NCI-H2081 treated with DMSO at 0.1 percent for 48 hours (cell line): ENCODE results near the gene MEAK7.

Experiments
- DNase-seq: peaks from one replicate; lab custom pipeline; 2025; lab: John Stamatoyannopoulos, UW

MEAK7 gene, protein sequence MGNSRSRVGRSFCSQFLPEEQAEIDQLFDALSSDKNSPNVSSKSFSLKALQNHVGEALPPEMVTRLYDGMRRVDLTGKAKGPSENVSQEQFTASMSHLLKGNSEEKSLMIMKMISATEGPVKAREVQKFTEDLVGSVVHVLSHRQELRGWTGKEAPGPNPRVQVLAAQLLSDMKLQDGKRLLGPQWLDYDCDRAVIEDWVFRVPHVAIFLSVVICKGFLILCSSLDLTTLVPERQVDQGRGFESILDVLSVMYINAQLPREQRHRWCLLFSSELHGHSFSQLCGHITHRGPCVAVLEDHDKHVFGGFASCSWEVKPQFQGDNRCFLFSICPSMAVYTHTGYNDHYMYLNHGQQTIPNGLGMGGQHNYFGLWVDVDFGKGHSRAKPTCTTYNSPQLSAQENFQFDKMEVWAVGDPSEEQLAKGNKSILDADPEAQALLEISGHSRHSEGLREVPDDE

DNA sequence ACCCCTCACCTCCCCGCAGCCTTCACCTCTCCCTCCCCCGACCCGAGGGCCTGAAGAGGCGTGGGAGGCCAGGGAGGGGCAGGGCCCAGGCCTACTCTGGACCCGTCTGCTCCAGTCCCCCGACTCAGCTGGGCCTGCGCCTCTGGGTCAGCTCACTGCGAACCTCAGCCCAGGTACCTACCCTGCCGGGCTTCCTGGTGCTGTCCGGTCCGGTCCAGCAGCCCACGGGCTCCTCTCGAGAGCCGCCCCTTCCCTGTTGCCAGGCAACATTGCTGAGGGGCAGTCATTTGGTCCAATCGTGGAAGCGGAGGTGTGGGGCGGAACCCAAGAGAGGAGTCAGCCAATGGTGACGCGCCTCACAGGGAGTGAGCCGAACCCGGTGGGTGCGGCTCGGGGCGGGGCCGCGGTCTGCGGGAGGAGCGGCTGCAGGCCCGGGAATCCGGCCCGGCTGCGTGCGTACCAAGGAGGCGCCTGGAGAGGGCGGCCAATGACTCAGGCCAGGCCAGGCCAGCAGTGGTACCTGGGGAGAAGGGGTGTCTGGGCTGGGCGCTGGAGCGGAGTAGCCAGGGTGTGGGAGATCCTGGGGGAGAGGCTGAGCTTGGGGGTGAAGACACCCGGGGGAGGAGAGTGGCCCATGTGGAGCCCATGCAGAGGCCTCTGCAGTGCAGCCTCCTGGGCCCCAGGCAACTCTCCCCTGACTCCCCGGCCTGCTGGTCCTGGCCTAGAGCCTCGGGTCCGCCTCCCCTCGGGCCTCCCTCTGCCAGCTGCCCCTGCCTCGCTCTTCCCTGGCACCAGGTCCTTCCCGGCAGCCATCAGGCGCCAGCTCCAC, at the start of gene MEAK7:
Gene MEAK7 (minus strand): TSS at position 240 of the 829 bp plus-strand sequence. CDS start 6,573 bp downstream, outside the sequence.
- no peak for DNase-seq

DNA sequence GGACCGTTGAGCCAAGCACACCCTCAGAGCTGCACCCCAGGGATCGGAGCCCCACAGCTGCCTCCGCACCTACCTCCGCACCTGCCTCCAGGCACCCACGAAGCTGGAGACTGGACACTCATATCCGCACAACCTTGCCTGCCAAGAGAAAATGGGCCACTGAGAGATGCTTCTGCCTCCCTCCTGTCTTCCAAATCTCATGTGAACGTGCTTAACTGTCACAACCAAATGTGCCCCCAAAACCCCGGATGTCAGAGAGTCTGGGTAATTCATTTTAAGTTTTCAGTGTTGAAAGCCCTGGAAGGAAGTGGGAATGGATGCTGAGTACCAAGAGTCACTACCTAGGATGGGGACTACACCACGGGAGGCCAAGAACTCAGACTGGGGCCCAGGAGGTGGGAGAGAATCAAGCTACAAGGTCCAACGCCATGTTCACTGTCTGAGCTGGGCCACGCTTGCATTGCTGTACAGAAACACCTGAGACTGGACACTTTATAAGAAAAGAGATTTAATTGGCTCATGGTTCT, 49.5 kb upstream of the MEAK7 start:
- DNase-seq: no peak

DNA sequence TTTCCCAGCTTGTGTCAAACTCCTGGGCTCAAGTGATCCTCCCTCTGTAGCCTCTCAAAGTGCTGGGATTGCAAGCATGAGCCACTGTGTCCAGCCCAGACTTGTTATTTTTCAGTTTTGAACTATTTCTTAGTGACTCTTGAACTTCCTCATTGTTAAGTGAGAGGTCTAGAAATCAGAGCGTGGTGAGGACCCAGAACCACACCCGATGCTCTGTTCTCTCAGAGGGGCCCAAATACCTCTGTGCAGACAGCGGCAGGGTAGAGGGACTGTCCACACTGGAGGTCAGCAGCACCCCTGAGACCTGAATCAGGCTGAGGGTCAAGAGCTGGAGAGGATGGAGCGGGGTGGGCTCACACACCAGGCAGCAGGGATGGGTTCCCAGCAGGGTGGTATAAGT, 47.7 kb upstream of the MEAK7 start:
- no peak for DNase-seq

DNA sequence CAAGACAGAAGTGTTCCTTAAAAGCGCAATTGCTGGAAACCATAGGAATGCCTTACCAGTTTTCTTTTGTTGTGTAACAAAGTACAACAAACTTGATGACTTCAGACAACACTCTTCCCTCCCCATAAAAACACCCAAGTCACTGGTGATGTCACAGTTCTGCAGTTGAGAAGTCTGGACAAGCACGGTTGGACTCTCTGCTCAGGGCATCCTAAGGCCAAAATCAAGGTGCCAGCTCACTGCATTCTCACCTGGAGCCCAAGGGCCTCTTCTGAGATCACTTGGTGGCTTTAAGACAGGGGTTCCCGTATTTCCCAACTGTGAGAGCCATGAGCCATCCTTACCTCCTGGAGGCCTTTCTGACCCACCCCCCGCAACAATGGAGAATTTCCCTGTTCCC, 45.6 kb upstream of the MEAK7 start:
- DNase-seq: no peak

DNA sequence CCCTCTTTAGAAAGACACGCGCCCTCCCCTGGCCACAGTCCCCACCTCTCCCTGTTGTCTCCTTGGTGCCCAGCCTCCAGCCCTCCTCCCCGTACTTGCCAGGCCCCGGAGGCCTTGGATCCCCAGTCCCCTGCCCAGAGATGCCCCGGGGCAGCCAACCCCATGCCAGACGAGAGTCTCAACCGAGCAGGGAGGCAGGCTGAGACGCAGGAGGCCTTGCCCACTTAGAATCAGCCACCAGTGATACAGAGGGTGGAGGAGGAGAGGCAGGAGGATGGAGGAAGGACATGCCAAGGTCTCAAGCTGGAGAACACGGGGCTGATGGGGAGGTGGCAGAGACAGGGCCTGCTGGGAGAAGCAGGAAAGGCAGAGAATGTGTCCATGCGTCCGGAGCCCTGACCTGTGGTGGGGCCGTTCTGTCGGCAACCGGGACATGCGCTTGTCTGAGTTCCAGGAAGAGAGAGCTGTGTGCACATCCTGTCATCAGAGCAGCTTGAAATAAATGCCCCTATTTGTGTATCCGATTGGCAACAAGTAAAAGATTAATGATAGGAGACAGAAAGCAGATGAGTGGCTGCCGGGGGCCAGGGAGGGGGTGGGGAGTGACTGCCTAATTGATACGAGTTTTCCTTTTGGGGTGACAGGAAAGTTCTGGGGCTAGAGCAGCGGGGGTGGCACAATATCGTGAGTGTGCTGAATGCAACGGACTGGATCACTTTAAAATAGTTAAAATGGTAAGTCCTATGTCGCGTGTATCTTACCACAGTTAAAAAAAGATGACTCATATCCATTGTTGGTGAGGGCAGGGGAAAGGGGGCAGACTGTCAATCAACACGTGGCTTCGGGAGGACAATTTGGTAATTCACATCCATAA, 44.7 kb upstream of the MEAK7 start:
- DNase-seq: no peak

DNA sequence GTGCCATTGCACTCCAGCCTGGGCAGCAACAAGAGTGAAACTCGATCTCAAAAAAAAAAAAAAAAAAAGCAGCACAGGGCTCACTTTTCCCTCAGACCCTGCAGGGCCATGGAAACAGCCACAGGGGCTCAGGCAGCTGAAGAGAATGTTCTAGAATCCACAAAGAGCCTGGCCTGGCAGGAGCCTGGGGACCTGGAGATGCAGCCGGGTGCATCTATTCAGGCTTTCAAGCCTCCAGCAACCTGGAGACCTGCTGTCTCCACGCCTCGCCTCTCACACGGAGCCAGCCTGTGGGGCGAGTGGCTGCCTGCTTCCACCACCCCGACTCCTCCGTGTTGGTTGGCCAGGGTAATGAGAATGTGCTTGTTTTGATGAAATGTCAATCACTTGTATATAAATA, 44.0 kb upstream of the MEAK7 start:
- no peak for DNase-seq

DNA sequence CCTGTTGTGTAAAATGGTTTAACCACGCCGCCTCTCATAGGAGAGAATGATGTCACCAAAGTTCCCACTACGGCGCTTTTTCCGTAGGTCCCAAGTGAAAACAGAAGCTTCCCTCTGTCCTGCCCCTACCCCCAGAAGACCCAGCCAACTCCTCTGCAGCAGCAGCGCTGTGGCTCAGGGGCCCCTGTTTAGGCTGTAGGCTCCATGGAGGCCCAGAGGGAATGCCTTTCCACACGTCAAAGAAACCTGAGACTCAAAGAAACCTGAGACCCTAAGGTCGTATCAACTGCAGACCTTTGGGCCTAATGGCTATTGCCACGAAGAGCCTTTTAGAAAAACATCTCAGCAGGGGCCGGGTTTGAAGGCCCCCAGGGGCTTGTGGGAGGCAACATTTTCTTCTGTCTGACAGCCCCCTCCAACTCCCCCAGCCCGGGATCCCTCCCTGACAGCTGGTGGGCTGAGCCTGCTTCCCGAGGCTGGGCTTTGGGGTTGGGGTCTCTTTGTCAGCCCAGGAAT, 43.1 kb upstream of the MEAK7 start:
- DNase-seq: no peak

DNA sequence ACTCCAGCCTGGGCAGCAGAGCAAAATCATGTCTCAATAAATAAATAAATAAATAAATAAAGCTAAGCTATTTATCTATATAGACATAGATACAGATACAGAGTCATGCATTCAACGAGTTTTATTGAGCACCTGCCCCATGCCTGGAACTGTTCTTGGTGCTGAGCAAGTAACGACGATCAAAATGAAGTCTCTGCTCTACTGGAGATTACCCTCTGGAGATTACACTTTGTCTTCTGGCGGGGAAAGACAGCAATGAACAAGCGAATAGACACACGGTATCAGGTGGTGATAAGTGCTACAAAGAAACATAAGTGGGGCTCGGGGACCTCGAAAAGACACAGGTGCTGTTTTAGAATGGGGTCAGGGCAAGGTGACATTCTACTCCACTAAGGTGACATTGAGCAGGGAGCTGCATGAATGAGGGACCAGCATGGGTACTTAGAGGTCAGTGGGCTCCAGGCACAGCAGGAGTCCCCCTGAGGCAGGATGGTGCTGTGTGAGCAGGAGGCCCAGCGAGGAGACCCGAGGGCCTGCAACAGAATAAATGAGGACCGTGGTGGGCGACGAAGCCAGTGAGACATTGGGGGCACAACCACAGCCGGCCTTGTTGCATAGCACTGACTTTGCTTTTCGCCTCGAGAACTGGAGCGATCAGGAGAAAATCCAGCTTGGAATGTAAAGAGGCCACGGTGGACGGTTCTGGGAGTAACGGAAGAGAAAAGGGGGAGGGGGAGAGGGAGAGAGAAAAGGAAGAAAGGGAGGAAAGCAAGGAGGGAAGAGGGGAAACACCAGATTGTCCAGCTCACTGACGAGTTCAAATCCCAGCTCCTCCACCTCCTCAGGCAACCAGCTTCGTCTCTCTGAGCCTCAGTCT, 42.4 kb upstream of the MEAK7 start:
- DNase-seq: no peak

DNA sequence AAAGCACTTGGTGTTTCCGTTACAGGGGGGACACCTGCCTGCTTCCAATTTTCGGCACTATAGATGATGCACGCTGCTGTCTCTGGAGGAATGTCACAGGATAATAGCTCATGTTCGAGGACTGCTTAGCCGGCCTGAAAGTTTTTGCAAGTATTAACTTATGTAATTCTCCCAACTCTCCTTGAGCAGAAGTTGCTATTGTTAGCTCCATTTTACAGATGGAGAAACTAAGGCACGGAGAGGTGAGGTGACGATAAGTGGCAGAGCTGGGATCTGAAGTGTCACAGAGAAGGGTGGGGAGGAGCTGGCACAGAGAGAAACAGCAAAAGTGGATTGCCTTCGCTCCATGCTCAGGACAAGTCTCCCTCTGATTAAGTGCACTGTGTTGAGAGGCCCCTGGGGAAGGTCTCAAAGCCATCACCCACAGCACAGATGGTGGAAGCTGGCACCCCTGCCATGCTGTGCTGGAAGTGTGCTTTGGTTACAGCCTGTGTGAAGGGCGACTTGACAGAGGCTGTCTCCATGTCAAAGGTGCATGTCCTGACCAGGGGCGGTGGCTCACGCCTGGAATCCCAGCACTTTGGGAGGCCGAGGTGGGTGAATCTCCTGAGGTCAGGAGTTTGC, 40.8 kb upstream of the MEAK7 start:
- DNase-seq: no peak

DNA sequence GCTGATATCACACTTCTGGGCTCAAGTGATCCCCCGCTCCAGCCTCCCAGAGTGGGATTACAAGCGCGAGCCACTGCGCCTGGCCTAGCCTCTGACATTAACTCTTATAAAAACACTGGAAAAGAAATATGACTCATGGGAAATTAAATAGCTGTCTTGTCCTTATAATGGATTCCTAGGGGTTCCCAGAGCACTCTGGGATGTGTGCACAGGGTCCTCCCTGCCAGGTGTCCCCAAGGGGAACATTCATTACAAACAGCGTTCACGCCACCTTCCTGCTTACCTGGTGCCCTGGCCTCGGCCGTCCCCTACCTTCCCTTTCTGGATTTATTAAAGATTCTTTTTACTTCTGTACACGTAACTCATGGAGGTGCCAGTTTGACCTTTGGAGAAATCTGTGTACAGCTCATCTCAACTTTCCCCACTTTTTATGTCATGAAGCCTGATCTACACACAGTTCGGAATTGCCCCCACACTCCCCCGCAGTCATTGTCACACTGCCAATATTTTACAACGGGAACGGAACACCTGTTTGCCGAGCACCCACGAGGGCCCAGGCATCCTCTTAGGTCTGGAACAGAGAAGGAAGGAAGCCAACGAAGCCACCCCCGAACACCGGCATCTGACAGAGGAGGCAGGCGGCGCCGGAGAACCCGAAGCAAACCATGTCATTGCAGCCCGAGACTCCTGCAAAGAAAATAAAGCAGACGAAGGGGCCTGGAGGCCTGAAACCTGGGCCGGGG, 39.7 kb upstream of the MEAK7 start:
- DNase-seq: peak; percentile 21

DNA sequence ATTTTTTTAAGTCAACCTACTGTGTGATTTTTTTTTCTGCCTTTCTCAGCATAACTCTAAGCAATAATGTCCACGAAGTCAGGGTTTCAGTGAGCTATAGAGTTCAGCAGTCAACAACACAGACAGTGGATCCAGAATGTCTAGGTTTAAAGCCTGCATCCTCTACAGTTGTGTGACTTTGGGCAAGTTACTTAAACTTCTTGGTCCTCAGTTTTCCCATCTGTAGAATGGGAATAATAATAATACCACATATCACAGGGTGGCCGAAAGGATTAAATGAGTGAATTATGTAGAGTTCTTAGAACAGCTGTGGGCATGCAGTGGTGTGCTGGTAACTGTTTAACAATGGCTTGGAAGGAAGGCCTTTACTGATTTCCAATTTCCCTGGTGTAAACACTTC, 38.8 kb upstream of the MEAK7 start:
- DNase-seq: no peak

DNA sequence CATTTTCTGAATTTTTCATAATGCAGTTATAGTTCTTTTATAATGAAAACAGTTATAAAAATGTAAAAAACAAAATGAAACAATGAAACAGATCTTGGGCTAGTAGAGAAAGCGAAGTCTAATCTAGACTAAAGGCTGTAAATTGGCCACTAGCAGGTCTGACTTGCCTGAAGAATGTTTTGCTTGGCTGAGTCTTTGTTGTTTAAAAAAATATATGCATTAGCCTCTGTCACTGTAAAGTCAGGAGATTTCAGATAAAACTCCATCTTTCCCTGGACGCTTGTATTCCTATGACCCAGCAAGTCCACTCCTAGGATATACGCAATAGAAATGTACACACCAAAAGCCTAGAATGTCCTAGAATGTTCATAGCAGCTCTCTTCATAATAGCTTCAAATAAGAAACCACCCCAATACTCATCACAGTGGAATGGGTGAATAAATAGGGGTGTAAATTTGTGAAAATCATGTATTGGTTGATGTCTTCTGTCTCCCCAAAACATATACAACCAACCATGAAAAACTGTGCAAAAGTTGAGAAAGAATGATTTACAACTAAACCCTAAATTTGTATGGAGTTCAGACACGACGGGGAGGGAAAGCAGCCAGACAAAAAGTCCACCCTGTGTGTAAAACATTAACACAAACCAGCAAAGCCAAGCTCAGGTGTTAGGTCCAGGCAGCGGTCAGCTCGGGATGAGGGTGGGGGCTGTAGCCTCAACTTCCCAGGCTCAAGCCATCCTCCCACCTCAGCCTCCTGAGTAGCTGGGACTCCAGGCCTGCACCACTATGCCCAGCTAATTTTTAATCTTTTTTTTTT, 37.7 kb upstream of the MEAK7 start:
- DNase-seq: no peak

DNA sequence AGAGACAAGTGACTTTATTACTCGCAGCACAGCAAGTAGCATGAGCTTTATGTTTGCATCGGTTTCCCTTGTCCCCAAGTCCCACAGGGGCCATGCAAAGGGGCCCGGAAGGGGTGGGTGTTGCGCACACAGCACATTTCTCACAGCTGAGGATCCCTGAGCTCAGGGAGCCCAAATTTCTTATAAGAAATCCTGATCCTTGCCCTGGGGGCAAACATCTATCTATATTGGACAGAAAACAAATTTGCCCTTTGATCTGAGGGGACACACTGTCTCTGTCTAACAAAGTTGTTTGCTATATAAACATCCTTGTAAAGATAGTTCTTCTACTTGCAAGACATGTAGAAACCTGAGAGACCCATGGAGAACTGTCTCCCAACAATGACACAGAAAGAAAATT, 35.7 kb upstream of the MEAK7 start:
- no peak for DNase-seq

DNA sequence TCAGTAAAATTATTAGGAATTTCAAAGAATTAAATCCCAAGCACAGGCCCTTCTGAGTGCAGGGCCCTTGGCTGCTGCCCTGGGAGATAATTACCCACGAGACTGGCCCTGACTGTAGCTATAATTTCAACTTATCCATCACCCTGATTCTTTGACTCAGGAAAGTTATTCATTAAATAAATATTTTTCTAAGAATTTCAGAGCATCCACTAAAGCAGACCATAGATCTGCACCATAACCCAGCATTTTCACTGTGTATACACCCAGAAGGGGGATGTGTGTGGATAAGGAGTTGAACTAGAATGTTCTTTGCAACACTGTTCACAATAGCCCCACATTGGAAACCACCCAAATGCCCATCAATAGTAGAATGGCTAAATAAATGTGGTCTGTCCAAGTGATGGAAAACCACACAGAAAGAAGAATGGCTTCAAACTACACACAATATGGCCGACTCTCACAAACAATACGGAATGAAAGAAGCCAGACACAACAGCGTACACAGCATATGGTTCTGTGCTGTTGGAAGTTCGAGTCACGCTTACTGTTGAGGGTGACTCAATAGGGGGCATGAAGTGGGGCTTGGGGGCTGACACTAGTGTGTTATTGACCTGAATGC, 33.9 kb upstream of the MEAK7 start:
- no peak for DNase-seq

DNA sequence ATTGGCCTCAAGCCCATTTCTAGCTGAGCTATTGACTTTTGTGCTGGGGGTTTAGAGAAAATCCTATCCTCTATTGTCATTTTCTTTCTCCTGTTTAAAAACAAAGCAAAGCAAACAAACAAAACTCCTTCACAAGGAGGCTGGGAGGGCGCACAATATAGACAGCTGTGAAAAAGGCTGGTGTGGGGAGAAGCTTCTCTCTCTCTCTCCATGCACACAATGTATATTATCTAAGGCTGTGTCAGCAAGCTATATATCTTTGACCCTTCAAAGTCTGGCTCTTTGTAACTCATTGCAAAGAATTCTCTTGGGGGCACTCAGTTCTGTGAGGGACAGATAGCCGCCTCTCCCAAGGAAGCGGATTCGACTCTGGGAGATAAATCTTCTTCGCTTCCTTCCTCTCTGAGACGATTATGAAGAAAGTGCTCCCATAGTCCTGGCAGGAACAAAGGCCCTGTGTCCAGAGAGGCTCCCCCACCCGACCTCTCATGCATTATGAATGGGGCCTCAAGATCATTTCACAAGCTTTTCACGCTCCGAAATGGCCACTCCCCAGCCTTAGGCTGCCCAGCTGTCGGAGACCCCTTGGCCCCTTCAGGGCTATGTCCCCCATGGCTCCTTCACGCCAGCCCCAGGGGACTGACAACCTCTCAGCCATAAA, 33.2 kb upstream of the MEAK7 start:
- no peak for DNase-seq

DNA sequence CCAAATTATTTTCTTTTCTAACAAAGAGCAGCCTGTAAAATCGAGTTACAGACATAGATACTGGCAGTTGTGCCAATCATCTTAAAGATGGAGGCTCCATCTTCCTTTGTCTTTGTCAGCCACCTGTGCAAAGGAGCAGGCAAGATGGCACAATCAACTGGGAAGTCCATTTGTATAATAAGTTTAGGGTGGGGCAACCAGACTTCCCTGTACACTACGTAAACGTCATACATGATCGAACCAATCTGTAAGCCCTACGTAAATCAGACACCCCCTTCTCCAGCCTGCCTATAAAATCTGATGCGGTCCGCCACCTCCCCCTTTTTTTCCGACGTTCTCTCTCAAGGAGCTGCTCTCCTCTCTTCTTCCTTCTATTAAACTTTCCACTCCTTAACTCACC, 31.4 kb upstream of the MEAK7 start:
- no peak for DNase-seq

DNA sequence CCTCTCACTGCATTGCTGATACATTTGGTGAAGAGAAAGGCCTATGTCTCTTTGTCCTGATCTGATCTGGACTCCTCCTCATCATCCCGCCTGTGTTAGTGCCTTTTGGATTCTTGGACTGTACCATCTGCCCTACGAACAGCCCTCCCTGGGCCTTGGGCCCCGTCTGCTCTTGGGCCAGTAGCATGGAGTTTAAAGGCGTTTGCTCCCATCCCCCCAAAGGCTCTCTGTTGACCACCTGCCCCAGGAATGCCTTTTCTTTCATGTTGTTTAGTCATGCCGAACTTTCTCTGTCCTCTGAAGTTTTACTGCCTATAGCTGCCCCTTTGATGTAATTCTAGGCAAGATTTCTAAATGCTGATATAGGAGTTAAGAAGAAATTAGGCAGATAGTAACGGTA, 30.9 kb upstream of the MEAK7 start:
- DNase-seq: no peak

DNA sequence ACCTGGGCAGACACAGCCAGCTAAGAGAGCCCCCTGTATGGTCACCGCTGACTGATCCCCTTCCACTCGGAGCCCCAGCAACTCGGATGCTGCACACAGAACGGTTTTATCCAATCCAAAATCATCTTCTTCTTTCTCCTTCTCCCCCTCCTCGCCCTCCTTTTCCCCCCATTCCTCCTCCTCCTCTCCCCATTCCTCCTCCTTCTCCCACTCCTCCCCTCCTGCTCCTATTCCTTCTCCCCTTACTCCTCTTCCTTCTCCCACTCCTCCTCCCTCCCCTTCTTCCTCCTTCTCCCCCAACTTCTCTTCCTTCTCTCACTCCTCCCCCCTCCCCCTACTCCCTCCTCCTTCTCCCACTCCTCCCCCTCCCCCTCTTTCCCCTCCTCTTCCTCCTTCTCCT, 30.4 kb upstream of the MEAK7 start:
- no peak for DNase-seq
